ENCODE measurements around the gene DESI1.

The DESI1 gene

GRCh38 chr22:41584881-41585280 lies 36.0 kb downstream of the DESI1 start:
- DNase-seq (ENCODE audit: low read depth): no peak
- H3K4me3 ChIP-seq (ENCODE audit: low read length): no peak overlapping the region
- no peak for TF ChIP-seq CTCF (conservative IDR thresholded peaks at IDR 0.05; ENCODE audit: low read length)

GRCh38 chr22:41582694-41583093 lies 38.1 kb downstream of the DESI1 start:
- no peak for TF ChIP-seq CTCF (conservative IDR thresholded peaks at IDR 0.05; ENCODE audit: low read length)
- no peak overlapping the region for H3K4me3 ChIP-seq (ENCODE audit: low read length)
- no peak for DNase-seq (ENCODE audit: low read depth)

GRCh38 chr22:41579997-41580355 lies 40.9 kb downstream of the DESI1 start:
- no peak overlapping the region for H3K4me3 ChIP-seq (ENCODE audit: low read length)
- no peak for DNase-seq (ENCODE audit: low read depth)
- TF ChIP-seq CTCF (conservative IDR thresholded peaks at IDR 0.05; ENCODE audit: low read length): no peak

GRCh38 chr22:41579297-41579996 lies 41.4 kb downstream of the DESI1 start:
- no peak for DNase-seq (ENCODE audit: low read depth)
- no peak overlapping the region for H3K4me3 ChIP-seq (ENCODE audit: low read length)
- TF ChIP-seq CTCF (conservative IDR thresholded peaks at IDR 0.05; ENCODE audit: low read length): no peak

- no peak overlapping the region for H3K4me3 ChIP-seq (ENCODE audit: low read length)
- no peak for TF ChIP-seq CTCF (conservative IDR thresholded peaks at IDR 0.05; ENCODE audit: low read length)
- no peak for DNase-seq (ENCODE audit: low read depth)
These were observed 42.0 kb downstream of the DESI1 start for GRCh38 chr22:41578818-41579217.

GRCh38 chr22:41578114-41578513 lies 42.7 kb downstream of the DESI1 start:
- no peak for DNase-seq (ENCODE audit: low read depth)
- no peak for TF ChIP-seq CTCF (conservative IDR thresholded peaks at IDR 0.05; ENCODE audit: low read length)
- H3K4me3 ChIP-seq (ENCODE audit: low read length): no peak overlapping the region

GRCh38 chr22:41576877-41577276 lies 44.0 kb downstream of the DESI1 start:
- H3K4me3 ChIP-seq (ENCODE audit: low read length): no peak overlapping the region
- DNase-seq (ENCODE audit: low read depth): peak; percentile 40
- peak; percentile 58 for TF ChIP-seq CTCF (conservative IDR thresholded peaks at IDR 0.05; ENCODE audit: low read length)

All from AG10803 (cell line).